Peyer's patch (tissue), 4 donors: Measurements from ENCODE around the gene TMTC2. TPM values are rescaled to one million over a fixed set of nuclear protein-coding genes. Genes with fewer than 3 reads are reported as not detected.

ENCODE experiments used
- DNase-seq, 3 donors: peaks; one replicate each; pipeline ENCODE4 v3.0.0-alpha.2; 2017 to 2019
- H3K27ac ChIP-seq, 4 donors: fragments of 200-600 bp; sonication (generic); one replicate each; pipeline ENCODE4 v1.5.1; 2016 to 2019
- H3K27me3 ChIP-seq, 2 donors: fragments of 200-600 bp; sonication (generic); one replicate each; pipeline ENCODE4 v1.5.1; 2019
- H3K36me3 ChIP-seq, 3 donors: fragments of 200-600 bp; sonication (generic); one replicate each; pipeline ENCODE4 v1.5.1; 2016 to 2019
- H3K4me1 ChIP-seq, 4 donors: fragments of 200-600 bp; sonication (generic); one replicate each; pipeline ENCODE4 v1.5.1; 2016 to 2019
- H3K4me3 ChIP-seq, 4 donors: fragments of 200-600 bp; sonication (generic); 1 replicate in 3 of 4; 2 replicates in 1 of 4; pipeline ENCODE4 v1.5.1; 2016 to 2019; ENCODE audit warnings: mild to moderate bottlenecking in 1 of 4
- H3K9me3 ChIP-seq, 4 donors: fragments of 200-600 bp; sonication (generic); one replicate each; pipeline ENCODE4 v1.5.1; 2016 to 2019; ENCODE audit warnings: mild to moderate bottlenecking in 1 of 4
- CTCF ChIP-seq, 6 experiments: fragments of 450-650 bp in 4 of 6; fragments of 200-600 bp in 2 of 6; sonication (generic) in 1 of 6; IDR thresholded peaks; one replicate each; pipeline ENCODE4 v1.5.1; 2017 to 2019; ENCODE audit warnings: antibody characterized with exemption in 6 of 6, mild to moderate bottlenecking in 3 of 6, moderate library complexity in 1 of 6
- POLR2A ChIP-seq, 2 donors: fragments of 450-650 bp; IDR thresholded peaks; one replicate each; pipeline ENCODE4 v1.5.1; 2017; ENCODE audit warnings: antibody characterized with exemption in 2 of 2, mild to moderate bottlenecking in 2 of 2, moderate library complexity in 2 of 2
- total RNA-seq, 4 donors: library from RNA; depleted of rRNA; stranded (reverse); fragments of >200 nt; gene quantifications; one replicate each; pipeline ENCODE4 v1.1.0, GENCODE V29; 2016

Gene TMTC2
- total RNA-seq, 4 donors from 2014 or later, result 7.0 to 19.8 (median 8.5) TPM

DNA sequence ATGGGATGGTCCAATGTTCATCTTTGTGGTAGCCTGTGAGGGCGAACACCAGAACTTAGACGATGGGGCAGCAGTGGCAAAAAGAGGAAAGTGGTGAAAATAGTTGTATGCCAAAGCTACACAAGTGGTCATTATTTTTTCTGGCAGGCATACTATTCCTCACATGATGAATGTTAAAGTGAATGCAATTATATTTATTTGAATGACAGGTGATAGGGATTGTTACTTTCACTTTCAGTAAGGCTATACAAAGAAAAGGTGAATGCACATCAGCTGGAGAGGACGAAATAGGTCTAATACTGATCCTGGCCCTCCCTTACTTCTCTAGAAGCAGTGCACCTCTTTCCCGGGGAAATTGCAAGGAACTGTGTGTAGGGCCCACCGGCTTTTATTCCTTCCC, 470.1 kb downstream of the TMTC2 start:
- Histone ChIP-seq H3K4me3 (no peak overlapping the region), H3K4me1 (no peaks in the 10 kb centered on the region), H3K27ac (no peak overlapping the region), H3K36me3 (no peaks in the 10 kb centered on the region), H3K9me3 (no peaks in the 10 kb centered on the region), H3K27me3 (no peaks in the 10 kb centered on the region)
- DNase-seq, result no peak
- no peak for TF ChIP-seq CTCF (IDR thresholded peaks at IDR 0.05)
- no peak for TF ChIP-seq POLR2A (IDR thresholded peaks at IDR 0.05)

DNA sequence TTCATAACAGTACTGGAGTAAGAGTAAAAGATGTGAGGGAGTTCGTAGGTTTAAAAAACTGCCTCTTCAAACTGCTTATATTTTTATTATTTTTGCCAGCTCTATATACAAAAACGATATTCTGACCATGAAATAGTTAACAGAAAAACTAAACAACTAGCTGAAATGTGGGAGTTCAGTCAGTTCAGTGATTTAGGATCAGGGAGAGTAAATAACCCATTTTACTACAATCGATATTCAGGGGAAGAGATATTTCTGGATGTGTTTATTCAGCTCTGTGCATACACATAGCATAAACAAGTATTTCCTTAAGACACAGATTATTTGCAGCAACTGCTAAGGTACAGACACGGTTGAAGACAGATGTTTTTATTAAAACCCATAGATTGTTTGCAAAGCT, 470.9 kb downstream of the TMTC2 start:
- H3K27me3 ChIP-seq, result no peaks in the 10 kb centered on the region
- DNase-seq, result no peak
- no peaks in the 10 kb centered on the region for H3K4me1 ChIP-seq
- H3K4me3 ChIP-seq, result no peak overlapping the region
- no peak for TF ChIP-seq CTCF (IDR thresholded peaks at IDR 0.05)
- no peak for TF ChIP-seq POLR2A (IDR thresholded peaks at IDR 0.05)
- H3K9me3 ChIP-seq, result no peaks in the 10 kb centered on the region
- no peak overlapping the region for H3K27ac ChIP-seq
- H3K36me3 ChIP-seq, result no peaks in the 10 kb centered on the region

DNA sequence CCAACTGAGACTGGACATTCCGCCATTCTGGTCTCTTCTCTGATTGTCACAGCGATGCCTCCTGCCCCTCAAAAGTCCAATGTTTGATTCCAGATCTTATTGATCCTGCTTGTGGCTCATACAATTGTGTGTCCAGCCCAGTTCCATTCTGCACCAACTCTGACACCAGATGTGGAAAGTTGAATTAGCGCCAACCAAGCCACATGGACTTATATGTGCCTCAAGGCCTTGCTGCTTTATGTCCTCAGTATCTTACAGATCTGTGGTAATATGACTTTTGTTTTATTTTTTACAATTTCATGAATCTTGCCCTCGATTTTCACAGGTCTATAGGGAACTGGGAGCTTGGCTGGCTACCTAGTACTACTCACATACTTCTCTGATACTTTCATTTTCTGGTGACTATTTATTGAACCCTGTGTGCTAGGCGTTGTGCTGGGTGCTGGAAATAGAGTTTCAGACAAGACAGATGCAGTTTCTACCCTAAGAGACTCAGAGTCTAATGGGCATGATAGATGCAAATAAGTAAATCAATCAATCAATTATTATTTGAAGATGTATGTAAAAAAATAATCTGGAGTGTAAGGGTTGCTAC, 472.0 kb downstream of the TMTC2 start:
- H3K36me3 ChIP-seq, result no peaks in the 10 kb centered on the region
- TF ChIP-seq POLR2A (IDR thresholded peaks at IDR 0.05) (no peak), CTCF (IDR thresholded peaks at IDR 0.05) (no peak)
- no peak overlapping the region for H3K27ac ChIP-seq
- no peaks in the 10 kb centered on the region for H3K9me3 ChIP-seq
- no peaks in the 10 kb centered on the region for H3K27me3 ChIP-seq
- H3K4me1 ChIP-seq, result no peaks in the 10 kb centered on the region
- no peak overlapping the region for H3K4me3 ChIP-seq
- no peak for DNase-seq

DNA sequence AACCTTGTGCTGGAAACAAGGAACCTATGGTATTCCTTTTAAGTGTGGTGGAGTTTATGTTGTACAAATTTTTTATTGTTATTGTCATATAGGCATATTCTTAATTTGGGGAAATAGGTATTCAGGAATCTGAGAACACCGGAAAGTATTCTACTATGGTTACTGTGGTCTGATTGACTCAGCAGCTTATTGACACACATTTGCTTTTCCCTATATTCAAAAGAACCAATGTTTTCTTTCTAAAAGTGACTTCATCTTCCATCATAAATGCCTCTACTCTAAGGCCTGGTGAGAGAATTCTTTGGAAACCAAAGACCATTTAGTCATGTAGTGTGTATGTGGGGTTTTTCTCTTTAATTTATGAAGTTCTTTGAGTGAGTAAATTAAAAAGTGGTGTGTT, 474.8 kb downstream of the TMTC2 start:
- TF ChIP-seq CTCF (IDR thresholded peaks at IDR 0.05) (no peak), POLR2A (IDR thresholded peaks at IDR 0.05) (no peak)
- H3K4me1 ChIP-seq, result no peaks in the 10 kb centered on the region
- H3K27ac ChIP-seq, result no peak overlapping the region
- no peaks in the 10 kb centered on the region for H3K9me3 ChIP-seq
- H3K36me3 ChIP-seq, result no peaks in the 10 kb centered on the region
- DNase-seq, result no peak
- H3K4me3 ChIP-seq, result no peak overlapping the region
- no peaks in the 10 kb centered on the region for H3K27me3 ChIP-seq

GRCh38 chr12:83168751-83169150, 482.0 kb downstream of the TMTC2 start:
- Histone ChIP-seq H3K27me3 (no peaks in the 10 kb centered on the region), H3K9me3 (no peaks in the 10 kb centered on the region), H3K36me3 (no peaks in the 10 kb centered on the region), H3K4me3 (no peak overlapping the region), H3K4me1 (no peaks in the 10 kb centered on the region), H3K27ac (no peak overlapping the region)
- TF ChIP-seq POLR2A (IDR thresholded peaks at IDR 0.05) (no peak), CTCF (IDR thresholded peaks at IDR 0.05) (no peak)
- DNase-seq, result no peak

- no peak for TF ChIP-seq POLR2A (IDR thresholded peaks at IDR 0.05)
- no peak for TF ChIP-seq CTCF (IDR thresholded peaks at IDR 0.05)
- no peak for DNase-seq
- Histone ChIP-seq H3K9me3 (no peaks in the 10 kb centered on the region), H3K4me3 (no peak overlapping the region), H3K36me3 (no peaks in the 10 kb centered on the region), H3K27ac (no peak overlapping the region), H3K27me3 (no peaks in the 10 kb centered on the region), H3K4me1 (no peaks in the 10 kb centered on the region)
Observed at GRCh38 chr12:83172441-83172840, 485.7 kb downstream of the TMTC2 start.
